Suprapubic skin (tissue), 4 donors: ENCODE measurements around the gene RAB3IP. TPM values are rescaled to one million over a fixed set of nuclear protein-coding genes. Genes with fewer than 3 reads are reported as not detected.
A peak's percentile ranks its signal among the peaks of the same experiment; 100 is the strongest.

ENCODE experiments used
- DNase-seq, 2 donors: peaks; one replicate each; pipeline ENCODE4 v3.0.0-alpha.2; 2019; ENCODE audit warnings: low spot score in 2 of 2
- H3K27ac ChIP-seq: fragments of 200-600 bp; sonication (generic); one replicate; pipeline ENCODE4 v1.5.1; 2019
- H3K27me3 ChIP-seq: fragments of 200-600 bp; sonication (generic); one replicate; pipeline ENCODE4 v1.5.1; 2019
- H3K36me3 ChIP-seq: fragments of 200-600 bp; sonication (generic); one replicate; pipeline ENCODE4 v1.5.1; 2019
- H3K4me1 ChIP-seq: fragments of 200-600 bp; sonication (generic); one replicate; pipeline ENCODE4 v1.5.1; 2019
- H3K4me3 ChIP-seq: fragments of 200-600 bp; sonication (generic); one replicate; pipeline ENCODE4 v1.5.1; 2019; ENCODE audit warnings: mild to moderate bottlenecking
- H3K9me3 ChIP-seq: fragments of 200-600 bp; sonication (generic); one replicate; pipeline ENCODE4 v1.5.1; 2019
- EP300 ChIP-seq: sonication (generic); formaldehyde crosslinking; IDR thresholded peaks from one replicate; pipeline ENCODE4 v1.6.1; 2017; ENCODE audit warnings: antibody characterized with exemption
- POLR2A ChIP-seq, 2 donors: fragments of 450-650 bp; IDR thresholded peaks; one replicate each; pipeline ENCODE4 v1.6.1; 2017; ENCODE audit warnings: antibody characterized with exemption in 2 of 2, mild to moderate bottlenecking in 2 of 2, moderate library complexity in 2 of 2
- POLR2AphosphoS5 ChIP-seq, 3 donors: sonication (generic); formaldehyde crosslinking; IDR thresholded peaks; one replicate each; pipeline ENCODE4 v1.6.1; 2017; ENCODE audit warnings: antibody characterized with exemption in 3 of 3
- WGBS: methylation state at CpG from one replicate; pipeline ENCODE4 v1.1.5; 2018; 5-methylcytosine and 5-hydroxymethylcytosine counted together
- total RNA-seq, 4 donors: library from RNA; depleted of rRNA; stranded (reverse); fragments of >200 nt; gene quantifications; one replicate each; pipeline ENCODE4 v1.1.0, GENCODE V29; 2016
- TF ChIP-seq, protein P1 (sequence below), 2 donors: fragments of 200-600 bp in 1 of 2; fragments of 450-650 bp in 1 of 2; sonication (generic) in 1 of 2; IDR thresholded peaks; one replicate each; pipeline ENCODE4 v1.5.1; 2016 to 2019; ENCODE audit warnings: antibody characterized with exemption in 2 of 2, mild to moderate bottlenecking in 1 of 2, moderate library complexity in 1 of 2

The RAB3IP gene, protein sequence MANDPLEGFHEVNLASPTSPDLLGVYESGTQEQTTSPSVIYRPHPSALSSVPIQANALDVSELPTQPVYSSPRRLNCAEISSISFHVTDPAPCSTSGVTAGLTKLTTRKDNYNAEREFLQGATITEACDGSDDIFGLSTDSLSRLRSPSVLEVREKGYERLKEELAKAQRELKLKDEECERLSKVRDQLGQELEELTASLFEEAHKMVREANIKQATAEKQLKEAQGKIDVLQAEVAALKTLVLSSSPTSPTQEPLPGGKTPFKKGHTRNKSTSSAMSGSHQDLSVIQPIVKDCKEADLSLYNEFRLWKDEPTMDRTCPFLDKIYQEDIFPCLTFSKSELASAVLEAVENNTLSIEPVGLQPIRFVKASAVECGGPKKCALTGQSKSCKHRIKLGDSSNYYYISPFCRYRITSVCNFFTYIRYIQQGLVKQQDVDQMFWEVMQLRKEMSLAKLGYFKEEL
- 10 to 100 TPM; 15.0 to 27.8 (median 21.9) TPM for total RNA-seq

DNA sequence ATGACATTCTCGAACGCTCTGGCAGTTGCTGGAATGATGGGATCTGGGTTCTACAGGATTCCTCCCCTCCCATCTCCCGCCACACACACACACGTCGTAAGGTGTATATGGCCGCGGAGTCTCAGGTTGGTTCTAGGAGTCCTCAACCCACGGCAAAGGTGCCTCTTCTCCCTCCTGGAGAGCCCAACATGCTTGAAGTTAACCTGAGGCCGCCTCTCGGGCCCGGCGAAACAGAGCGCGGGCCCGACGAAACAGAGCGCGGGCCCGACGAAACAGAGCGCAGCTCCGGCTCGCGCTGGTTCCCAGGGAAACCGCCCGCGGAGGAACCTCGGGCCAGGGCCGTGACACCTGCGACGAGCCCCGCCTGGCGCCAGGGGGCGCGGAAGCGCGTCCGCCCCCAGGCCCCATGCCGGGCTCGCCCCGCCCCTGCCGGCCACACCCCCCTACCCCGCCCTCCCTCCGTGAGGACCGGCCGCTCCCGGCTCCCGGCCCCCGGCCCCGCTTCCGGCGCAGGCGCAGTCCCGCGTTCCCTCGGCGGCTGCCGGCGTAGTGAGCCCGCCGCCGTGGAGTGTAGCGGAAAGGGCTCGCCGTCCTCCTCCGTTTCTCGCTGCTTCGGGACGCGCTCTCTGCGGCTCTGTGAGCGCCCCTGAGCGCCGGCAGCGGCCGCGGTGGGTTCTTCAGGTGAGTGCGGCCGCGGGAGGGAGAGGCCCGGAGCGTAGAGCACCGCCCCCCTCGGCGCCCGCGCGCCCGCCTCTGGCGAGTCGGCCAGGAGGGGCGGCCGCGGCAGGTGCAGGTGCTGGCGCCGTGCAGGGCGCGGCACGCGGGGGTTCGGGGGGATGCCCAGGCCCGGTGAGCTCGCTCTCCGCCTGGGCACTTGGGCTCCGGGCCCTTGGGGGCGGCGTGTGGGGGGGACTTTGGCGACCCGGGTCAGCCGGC is at the start of gene RAB3IP:
TSS of gene RAB3IP (plus strand) at position 510 of the 936 bp plus-strand sequence. CDS start 16,549 bp downstream, outside the sequence.
- H3K27ac ChIP-seq, result peak within 1 kb of the TSS; percentile 85
- peaks cover 13% of the 10 kb centered on the region for H3K4me1 ChIP-seq
- no peaks in the 10 kb centered on the region for H3K27me3 ChIP-seq
- TF ChIP-seq EP300, result no peak
- TF ChIP-seq, protein P1, sequence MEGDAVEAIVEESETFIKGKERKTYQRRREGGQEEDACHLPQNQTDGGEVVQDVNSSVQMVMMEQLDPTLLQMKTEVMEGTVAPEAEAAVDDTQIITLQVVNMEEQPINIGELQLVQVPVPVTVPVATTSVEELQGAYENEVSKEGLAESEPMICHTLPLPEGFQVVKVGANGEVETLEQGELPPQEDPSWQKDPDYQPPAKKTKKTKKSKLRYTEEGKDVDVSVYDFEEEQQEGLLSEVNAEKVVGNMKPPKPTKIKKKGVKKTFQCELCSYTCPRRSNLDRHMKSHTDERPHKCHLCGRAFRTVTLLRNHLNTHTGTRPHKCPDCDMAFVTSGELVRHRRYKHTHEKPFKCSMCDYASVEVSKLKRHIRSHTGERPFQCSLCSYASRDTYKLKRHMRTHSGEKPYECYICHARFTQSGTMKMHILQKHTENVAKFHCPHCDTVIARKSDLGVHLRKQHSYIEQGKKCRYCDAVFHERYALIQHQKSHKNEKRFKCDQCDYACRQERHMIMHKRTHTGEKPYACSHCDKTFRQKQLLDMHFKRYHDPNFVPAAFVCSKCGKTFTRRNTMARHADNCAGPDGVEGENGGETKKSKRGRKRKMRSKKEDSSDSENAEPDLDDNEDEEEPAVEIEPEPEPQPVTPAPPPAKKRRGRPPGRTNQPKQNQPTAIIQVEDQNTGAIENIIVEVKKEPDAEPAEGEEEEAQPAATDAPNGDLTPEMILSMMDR (IDR thresholded peaks at IDR 0.05), result peak; percentile 27 to 68
- H3K36me3 ChIP-seq, result no peaks in the 10 kb centered on the region
- 2% methylated on average over 24 of the region's 110 CpGs for WGBS
- peak within 1 kb of the TSS; percentile 99 for H3K4me3 ChIP-seq
- H3K9me3 ChIP-seq, result no peaks in the 10 kb centered on the region
- peak; percentile 82 to 84 for DNase-seq

DNA sequence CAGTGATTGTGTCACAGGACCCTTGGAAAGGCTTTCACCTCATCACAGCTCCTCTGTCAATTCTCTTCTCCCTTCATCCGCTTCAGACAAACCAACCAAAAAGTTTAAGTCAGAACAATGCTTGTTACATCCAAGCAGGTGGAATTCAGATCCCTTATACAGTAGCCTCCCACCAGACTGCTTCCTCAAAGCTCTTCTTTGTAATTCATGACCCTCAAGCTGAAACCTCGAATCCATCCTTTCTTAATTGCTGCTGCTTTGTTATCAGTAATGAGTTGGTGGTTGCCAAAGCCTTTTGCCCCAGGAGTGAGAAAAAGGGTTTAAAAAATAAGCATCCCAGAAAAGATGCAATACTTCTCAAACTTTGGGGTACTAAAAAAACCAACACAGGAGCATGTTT is 49.0 kb upstream of the RAB3IP start:
- peaks cover 15% of the 10 kb centered on the region for H3K4me1 ChIP-seq
- no peak overlapping the region for H3K27ac ChIP-seq
- H3K9me3 ChIP-seq, result no peaks in the 10 kb centered on the region
- 88% methylated on average over 2 of the region's 2 CpGs for WGBS
- TF ChIP-seq POLR2AphosphoS5 (IDR thresholded peaks at IDR 0.05), result no peak
- TF ChIP-seq EP300, result no peak
- TF ChIP-seq, protein P1 (IDR thresholded peaks at IDR 0.05), result no peak
- TF ChIP-seq POLR2A (IDR thresholded peaks at IDR 0.05), result no peak
- H3K27me3 ChIP-seq, result no peaks in the 10 kb centered on the region
- no peak overlapping the region for H3K4me3 ChIP-seq
- H3K36me3 ChIP-seq, result no peaks in the 10 kb centered on the region
- DNase-seq, result no peak

DNA sequence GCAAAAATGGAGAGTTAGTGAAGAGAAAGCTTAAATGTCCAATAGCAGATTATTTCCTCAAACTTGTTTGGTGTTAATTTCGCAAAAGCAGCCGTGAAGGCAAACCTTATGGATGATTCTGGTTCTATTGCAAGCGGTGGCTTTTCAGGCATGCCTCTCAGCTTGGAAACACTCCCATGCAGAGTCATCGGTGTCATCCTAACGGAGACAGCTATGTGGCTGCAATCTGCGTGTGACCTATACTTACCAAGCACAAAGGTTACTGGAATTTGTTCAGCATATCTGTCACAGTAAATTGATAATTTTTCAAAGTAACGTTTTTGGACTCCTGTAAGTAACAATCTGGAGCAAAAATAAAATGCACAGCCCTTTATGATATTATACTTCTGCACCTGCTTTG is 44.5 kb upstream of the RAB3IP start:
- no peak for DNase-seq
- Histone ChIP-seq H3K4me3 (no peak overlapping the region), H3K36me3 (no peaks in the 10 kb centered on the region), H3K4me1 (peaks cover 15% of the 10 kb centered on the region), H3K27me3 (no peaks in the 10 kb centered on the region), H3K27ac (no peak overlapping the region), H3K9me3 (no peaks in the 10 kb centered on the region)
- no peak for TF ChIP-seq POLR2A (IDR thresholded peaks at IDR 0.05)
- TF ChIP-seq POLR2AphosphoS5 (IDR thresholded peaks at IDR 0.05), result no peak
- TF ChIP-seq, protein P1 (IDR thresholded peaks at IDR 0.05), result no peak
- TF ChIP-seq EP300, result no peak
- WGBS, result 82% methylated on average over 7 of the region's 7 CpGs

DNA sequence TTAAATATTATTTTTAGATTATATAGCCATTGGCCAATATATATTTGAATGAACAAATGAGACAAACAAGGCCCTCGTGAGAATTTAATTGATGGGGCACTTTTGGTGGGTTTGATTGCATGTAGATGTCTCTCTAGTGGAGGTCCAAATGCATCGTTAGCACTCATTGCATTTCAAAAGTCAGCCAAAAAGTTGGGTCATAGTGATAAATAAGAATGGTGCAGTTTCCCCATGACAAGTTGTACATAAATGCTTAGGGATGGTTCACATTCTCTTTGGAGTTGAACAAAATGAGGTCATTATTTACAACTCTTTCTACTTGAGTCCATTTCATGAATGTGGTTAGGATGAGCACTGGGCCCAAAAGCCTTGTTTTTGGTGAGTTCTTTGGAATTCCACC is 40.6 kb upstream of the RAB3IP start:
- Histone ChIP-seq H3K4me1 (peaks cover 10% of the 10 kb centered on the region), H3K27me3 (no peaks in the 10 kb centered on the region), H3K4me3 (no peak overlapping the region), H3K27ac (no peak overlapping the region), H3K9me3 (no peaks in the 10 kb centered on the region), H3K36me3 (no peaks in the 10 kb centered on the region)
- DNase-seq, result no peak
- no peak for TF ChIP-seq POLR2AphosphoS5 (IDR thresholded peaks at IDR 0.05)
- TF ChIP-seq, protein P1 (IDR thresholded peaks at IDR 0.05), result no peak
- TF ChIP-seq POLR2A (IDR thresholded peaks at IDR 0.05), result no peak
- no peak for TF ChIP-seq EP300
- WGBS, result 88% methylated on average over 2 of the region's 2 CpGs
